Psoas muscle (tissue), 8 donors: ENCODE data around the gene NRP2. TPM values are rescaled to one million over a fixed set of nuclear protein-coding genes. Genes with fewer than 3 reads are reported as not detected.

Source experiments
- ATAC-seq, 4 donors: fragments of 200-7000 bp; cut with Tn5 transposase; one replicate each; pipeline ENCODE4 v1.9.1; 2020; ENCODE audit warnings: moderate library complexity in 3 of 4, mild to moderate bottlenecking in 2 of 4
- DNase-seq, 2 donors: peaks; one replicate each; pipeline ENCODE4 v3.0.0-alpha.2; 2020
- H3K27ac ChIP-seq: fragments of 200-600 bp; one replicate; pipeline ENCODE4 v1.8.0; 2022
- H3K27me3 ChIP-seq, 3 donors: fragments of 200-600 bp in 1 of 3; one replicate each; pipeline versions ENCODE4 v1.6.1 to v1.8.0; 2013 to 2022; ENCODE audit warnings: low read length in 2 of 3, mild to moderate bottlenecking in 2 of 3, moderate library complexity in 1 of 3; ENCODE audit not compliant: insufficient read depth in 3 of 3
- H3K36me3 ChIP-seq, 2 donors: fragments of 200-600 bp in 1 of 2; one replicate each; pipeline versions ENCODE4 v1.6.1 to v1.8.0; 2013 to 2022; ENCODE audit warnings: low read depth in 1 of 2, mild to moderate bottlenecking in 1 of 2, moderate library complexity in 1 of 2; ENCODE audit not compliant: insufficient read depth in 1 of 2
- H3K4me1 ChIP-seq: fragments of 200-600 bp; one replicate; pipeline ENCODE4 v1.8.0; 2022
- H3K4me3 ChIP-seq: fragments of 200-600 bp; one replicate; pipeline ENCODE4 v1.8.0; 2022; ENCODE audit warnings: mild to moderate bottlenecking
- H3K9me3 ChIP-seq: fragments of 200-600 bp; one replicate; pipeline ENCODE4 v1.8.0; 2022
- WGBS, 3 donors: extraction: QIAGEN DNeasy Blood & Tissue Kit; methylation state at CpG; one replicate each; pipeline versions ENCODE4 v1.1.6 to v1.1.7; 2013; 5-methylcytosine and 5-hydroxymethylcytosine counted together
- intact Hi-C, 2 donors: fragments of 100-400 bp; cut with DNase I; formaldehyde crosslinking; loops; one replicate each; pipeline versions ENCODE4 v1.11.0 to v1.14.2; 2022
- polyA plus RNA-seq, 3 donors: library from polyadenylated mRNA; stranded (reverse); fragments of 200-250 nt; gene quantifications; one replicate each; pipeline ENCODE4 v1.2.3, GENCODE V29; 2013
- total RNA-seq, 4 donors: library from RNA; stranded (reverse); fragmentation: NEBNext Ultra II Directional in 2 of 4; extraction: Animal tissue kit (Norgen Biotek cat#: 25700) in 2 of 4; gene quantifications; one replicate each; pipeline versions ENCODE4 v1.2.1 to v1.2.4, GENCODE V29; 2021 to 2023
- TF ChIP-seq, protein P1 (sequence below): fragments of 200-600 bp; IDR thresholded peaks from one replicate; pipeline ENCODE4 v1.8.0; 2022; ENCODE audit warnings: antibody characterized with exemption
- donor health status: healthy with polysubstance abuse.
- donor health status: DM: no; HTN: no; CAD: no; lungs with moderate emphysema.
- donor health status: Bipolar disorder and iron deficiency.
- donor health status: healthy.
- donor health status: DM: yes; HTN: yes; CAD: no.
- donor health status: DM: no; HTN: no; CAD: no.
- donor health status: DM: no; HTN: no; CAD: no.
- donor health status: DM: yes; HTN: yes; CAD: no.

The NRP2 gene
- total and polyA plus RNA-seq, 7 donors = 0.67 to 6.9 (median 2.4) TPM

DNA sequence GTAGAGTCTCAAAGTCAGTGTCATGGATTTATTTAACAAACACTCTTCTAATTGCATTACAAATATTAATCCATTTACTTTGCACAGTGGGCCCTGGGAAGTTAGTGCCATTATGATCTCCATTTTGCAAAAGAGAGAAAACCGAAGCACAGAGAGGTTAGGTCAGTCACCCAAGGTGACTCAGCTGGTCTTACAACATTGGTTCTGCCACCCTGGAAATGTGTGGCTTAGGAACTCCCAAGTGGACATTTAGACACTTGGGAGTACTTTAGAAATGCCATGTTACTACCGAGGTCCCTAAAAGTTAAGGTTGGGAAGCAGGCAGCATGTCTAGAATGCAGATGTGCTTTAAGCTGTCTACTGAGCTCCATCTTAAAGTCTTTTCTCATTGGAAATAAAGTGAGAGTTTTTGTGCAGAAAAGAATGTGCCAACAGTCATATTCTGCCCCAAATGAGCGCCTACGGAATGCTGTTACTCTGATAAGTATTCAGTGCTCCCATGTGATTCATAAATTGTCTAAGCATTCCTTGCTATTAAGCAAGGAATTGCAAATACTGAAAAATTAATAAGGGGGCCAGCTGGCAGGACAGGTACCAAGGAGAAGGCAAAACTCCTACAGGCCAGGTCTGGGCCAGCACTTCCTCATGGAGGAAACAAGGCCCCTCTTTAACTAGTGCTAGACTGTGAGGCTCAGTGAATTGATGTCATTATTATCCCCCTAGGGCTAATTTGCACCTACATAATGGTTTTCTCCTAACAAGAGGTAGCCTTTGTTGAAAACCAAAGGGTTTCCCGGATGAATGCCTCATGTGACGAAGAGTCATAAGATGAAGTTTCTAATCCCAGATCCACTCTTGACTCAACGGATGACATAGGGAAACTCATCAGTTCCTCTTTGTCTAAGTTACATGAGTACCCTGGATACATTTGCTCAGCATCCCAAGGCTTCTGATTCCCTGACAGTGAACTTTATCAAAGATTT is 16.3 kb downstream of the NRP2 start:
- intact Hi-C loops = no loop called here
- TF ChIP-seq, protein P1, sequence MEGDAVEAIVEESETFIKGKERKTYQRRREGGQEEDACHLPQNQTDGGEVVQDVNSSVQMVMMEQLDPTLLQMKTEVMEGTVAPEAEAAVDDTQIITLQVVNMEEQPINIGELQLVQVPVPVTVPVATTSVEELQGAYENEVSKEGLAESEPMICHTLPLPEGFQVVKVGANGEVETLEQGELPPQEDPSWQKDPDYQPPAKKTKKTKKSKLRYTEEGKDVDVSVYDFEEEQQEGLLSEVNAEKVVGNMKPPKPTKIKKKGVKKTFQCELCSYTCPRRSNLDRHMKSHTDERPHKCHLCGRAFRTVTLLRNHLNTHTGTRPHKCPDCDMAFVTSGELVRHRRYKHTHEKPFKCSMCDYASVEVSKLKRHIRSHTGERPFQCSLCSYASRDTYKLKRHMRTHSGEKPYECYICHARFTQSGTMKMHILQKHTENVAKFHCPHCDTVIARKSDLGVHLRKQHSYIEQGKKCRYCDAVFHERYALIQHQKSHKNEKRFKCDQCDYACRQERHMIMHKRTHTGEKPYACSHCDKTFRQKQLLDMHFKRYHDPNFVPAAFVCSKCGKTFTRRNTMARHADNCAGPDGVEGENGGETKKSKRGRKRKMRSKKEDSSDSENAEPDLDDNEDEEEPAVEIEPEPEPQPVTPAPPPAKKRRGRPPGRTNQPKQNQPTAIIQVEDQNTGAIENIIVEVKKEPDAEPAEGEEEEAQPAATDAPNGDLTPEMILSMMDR = no peak
- Histone ChIP-seq H3K36me3 (no peaks in the 10 kb centered on the region), H3K4me1 (no peaks in the 10 kb centered on the region), H3K9me3 (no peaks in the 10 kb centered on the region), H3K27ac (peak overlapping the region; percentile 12), H3K27me3 (no peaks in the 10 kb centered on the region), H3K4me3 (no peak overlapping the region)
- WGBS, 3 donors = 87 to 93% (median 90%) methylated on average over 7 of the region's 7 CpGs
- DNase-seq (no peak), ATAC-seq (no peak)

DNA sequence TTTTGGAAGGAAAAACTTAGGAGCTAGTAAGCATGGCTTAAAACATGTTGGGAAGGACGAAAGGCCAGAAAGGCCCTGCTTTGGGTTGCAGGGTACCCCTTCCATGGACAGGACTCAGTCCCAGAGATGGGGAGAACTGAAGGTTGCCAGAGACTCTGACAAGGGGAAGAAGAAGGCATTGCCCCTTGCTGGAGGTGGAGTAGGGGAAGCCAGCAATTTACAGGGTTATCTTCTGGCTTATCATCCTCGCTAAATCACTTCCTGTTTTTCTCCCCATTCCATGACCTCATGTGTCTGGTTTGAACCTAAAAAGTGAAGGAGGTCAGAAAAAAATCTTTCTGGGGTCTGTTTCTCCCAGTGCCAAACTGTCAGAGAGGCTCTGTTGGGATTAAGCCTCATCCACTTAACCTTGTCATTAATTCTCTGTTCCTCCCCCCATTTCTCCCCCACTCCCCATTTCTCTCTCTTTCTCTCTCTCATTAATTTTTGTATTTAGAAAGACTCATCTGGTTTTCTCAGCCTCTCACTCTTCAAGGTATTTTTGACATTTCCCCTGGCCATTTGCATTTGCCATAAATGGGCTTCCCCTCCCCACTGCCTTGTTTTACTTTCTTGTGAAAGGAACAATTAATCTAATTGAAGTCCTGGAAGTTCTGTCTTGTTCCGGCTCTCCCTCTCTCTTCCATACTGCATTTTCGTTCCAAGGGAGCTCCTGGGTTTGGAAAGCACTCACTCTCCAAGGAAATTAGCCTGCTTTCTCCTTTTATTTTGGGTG is 17.4 kb downstream of the NRP2 start:
- Histone ChIP-seq H3K4me1 (no peaks in the 10 kb centered on the region), H3K4me3 (no peak overlapping the region), H3K36me3 (no peaks in the 10 kb centered on the region), H3K9me3 (no peaks in the 10 kb centered on the region), H3K27me3 (no peaks in the 10 kb centered on the region), H3K27ac (no peak overlapping the region)
- TF ChIP-seq, protein P1 = no peak
- no peak for DNase-seq
- intact Hi-C loops = no loop called here
- 68 to 78% (median 77%) methylated on average over 4 of the region's 4 CpGs for WGBS, 3 donors
- ATAC-seq = no peak

DNA sequence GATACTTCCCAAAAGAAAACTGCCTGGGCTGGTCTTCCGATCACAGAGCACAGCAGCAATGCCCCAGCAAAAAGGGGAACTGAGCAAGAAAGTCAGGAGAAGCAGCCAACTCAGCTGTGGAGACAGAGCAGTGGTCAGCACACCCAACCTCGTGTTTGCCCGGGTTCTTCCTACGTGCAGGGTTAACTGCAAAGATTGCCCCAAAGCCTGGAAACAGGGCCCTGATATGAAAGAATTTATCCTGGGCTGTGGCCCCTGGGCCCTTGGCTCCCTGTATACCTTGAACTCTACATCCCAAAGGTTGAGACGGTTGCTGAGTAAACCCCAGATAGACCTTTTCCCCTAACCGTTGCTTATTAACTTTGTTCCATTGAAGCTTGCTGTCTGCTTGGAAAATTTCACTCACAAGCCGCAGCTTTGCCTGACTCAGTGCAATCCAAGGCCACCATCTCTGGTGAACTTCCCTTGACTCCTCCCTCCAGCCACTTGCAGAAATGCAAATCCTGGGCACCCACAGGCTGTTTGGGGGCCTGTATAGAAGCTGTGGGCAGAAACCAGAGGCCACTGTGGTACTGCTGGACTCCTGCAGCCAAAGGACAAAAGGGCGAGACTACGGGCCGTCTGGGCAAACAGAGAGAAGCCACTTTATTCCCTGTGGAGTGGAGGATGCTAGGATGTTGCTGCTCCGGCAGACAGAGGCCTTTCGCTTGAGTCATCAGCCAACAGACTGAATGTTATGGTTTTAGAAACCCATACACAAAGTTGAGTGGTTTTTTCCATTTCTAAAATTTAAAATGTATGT is 18.2 kb downstream of the NRP2 start:
- Histone ChIP-seq H3K36me3 (no peaks in the 10 kb centered on the region), H3K4me1 (no peaks in the 10 kb centered on the region), H3K27ac (peak overlapping the region; percentile 30), H3K4me3 (no peak overlapping the region), H3K27me3 (no peaks in the 10 kb centered on the region), H3K9me3 (no peaks in the 10 kb centered on the region)
- no peak for DNase-seq
- intact Hi-C loops = no loop called here
- peak in 1 of 4 donors; percentile 38 for ATAC-seq
- TF ChIP-seq, protein P1 = no peak
- WGBS, 3 donors = 76 to 81% (median 80%) methylated on average over 12 of the region's 12 CpGs

DNA sequence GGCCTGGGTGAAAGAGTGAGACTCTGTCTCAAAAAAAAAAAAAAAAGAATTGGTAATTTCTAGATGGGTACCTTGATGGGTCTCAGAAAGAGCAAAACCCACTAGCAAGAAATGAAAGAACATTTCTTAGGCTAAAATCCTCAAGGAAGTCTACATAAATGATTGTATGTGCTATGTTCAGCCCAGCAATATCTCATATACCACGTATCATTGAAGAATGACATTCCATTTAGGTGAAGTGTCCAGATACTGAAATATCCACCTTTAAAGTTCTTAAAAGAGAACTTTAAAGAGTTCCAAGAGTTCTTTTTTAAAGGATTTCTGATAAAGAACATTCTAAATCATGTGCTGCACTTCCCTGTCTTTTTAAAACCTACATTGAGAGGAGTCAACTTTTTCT is 19.2 kb downstream of the NRP2 start:
- H3K9me3 ChIP-seq = no peaks in the 10 kb centered on the region
- ATAC-seq (no peak), DNase-seq (no peak)
- no peaks in the 10 kb centered on the region for H3K27me3 ChIP-seq
- 71 to 93% (median 80%) methylated on average over 1 of the region's 1 CpG for WGBS, 3 donors
- intact Hi-C loops = no loop called here
- no peaks in the 10 kb centered on the region for H3K36me3 ChIP-seq
- H3K4me1 ChIP-seq = no peaks in the 10 kb centered on the region
- H3K4me3 ChIP-seq = no peak overlapping the region
- H3K27ac ChIP-seq = no peak overlapping the region
- TF ChIP-seq, protein P1 = no peak
